Lower lobe of right lung (tissue), 2 donors: ENCODE results near the gene DCST1. TPM values are rescaled to one million over a fixed set of nuclear protein-coding genes. Genes with fewer than 3 reads are reported as not detected.

ENCODE experiments used
- ATAC-seq, 2 donors: fragments of 200-7000 bp; cut with Tn5 transposase; one replicate each; pipeline ENCODE4 v1.9.1; 2020 to 2022; ENCODE audit warnings: mild to moderate bottlenecking in 2 of 2, moderate library complexity in 2 of 2
- DNase-seq: peaks from one replicate; pipeline ENCODE4 v3.0.0-alpha.2; 2020
- H3K27ac ChIP-seq: fragments of 200-600 bp; one replicate; pipeline ENCODE4 v1.8.0; 2022
- H3K27me3 ChIP-seq: fragments of 200-600 bp; one replicate; pipeline ENCODE4 v1.8.0; 2022; ENCODE audit warnings: low read depth
- H3K36me3 ChIP-seq: fragments of 200-600 bp; one replicate; pipeline ENCODE4 v1.8.0; 2022; ENCODE audit warnings: mild to moderate bottlenecking
- H3K4me1 ChIP-seq: fragments of 200-600 bp; one replicate; pipeline ENCODE4 v1.8.0; 2022
- H3K4me3 ChIP-seq: fragments of 200-600 bp; one replicate; pipeline ENCODE4 v1.8.0; 2022; ENCODE audit warnings: mild to moderate bottlenecking
- H3K9me3 ChIP-seq: fragments of 200-600 bp; one replicate; pipeline ENCODE4 v1.8.0; 2022
- intact Hi-C: fragments of 100-400 bp; cut with DNase I; formaldehyde crosslinking; loops from one replicate; pipeline ENCODE4 v1.11.0; 2022
- total RNA-seq: library from RNA; stranded (reverse); fragmentation: NEBNext Ultra II Directional; extraction: Animal tissue kit (Norgen Biotek cat#: 25700); gene quantifications from one replicate; pipeline ENCODE4 v1.2.1, GENCODE V29; 2021
- TF ChIP-seq, protein P1 (sequence below): fragments of 200-600 bp; IDR thresholded peaks from one replicate; pipeline ENCODE4 v1.8.0; 2022; ENCODE audit warnings: antibody characterized with exemption, mild to moderate bottlenecking
- donor health status: DM: no; HTN: yes; CAD: no; lungs with severe emphysema.

Gene DCST1
- total RNA-seq, 1 donor from 2014 or later: not detected

DNA sequence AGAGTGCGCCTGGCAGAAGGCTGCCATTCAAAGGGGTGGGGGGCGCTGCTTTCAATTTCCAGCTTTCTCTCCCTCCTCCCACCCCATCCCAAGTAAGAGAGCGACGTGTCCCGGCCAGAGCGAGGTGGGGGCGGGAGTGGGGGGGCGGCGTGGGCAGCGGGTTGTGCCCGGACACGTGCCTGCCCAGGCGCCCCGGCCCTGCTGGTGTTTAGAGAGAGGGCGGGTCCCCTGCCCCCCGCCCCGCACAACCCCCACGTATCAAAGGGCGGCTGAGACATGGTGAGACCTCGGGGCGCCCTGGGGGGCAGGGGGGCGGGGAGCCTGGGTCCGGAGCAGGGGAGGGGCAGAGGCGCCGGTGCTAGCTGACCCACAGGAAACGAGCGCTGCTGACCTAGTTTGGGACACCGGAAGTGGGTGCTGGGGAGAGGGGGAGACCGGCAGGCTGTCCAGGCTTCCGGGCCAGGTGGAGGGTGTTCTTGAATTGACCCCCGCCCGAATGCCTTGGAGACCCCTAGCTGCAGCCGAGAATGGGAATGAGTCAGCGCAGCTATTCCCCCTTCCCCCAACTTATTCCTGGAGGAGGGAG lies 29.8 kb upstream of the DCST1 start:
- TF ChIP-seq, protein P1, sequence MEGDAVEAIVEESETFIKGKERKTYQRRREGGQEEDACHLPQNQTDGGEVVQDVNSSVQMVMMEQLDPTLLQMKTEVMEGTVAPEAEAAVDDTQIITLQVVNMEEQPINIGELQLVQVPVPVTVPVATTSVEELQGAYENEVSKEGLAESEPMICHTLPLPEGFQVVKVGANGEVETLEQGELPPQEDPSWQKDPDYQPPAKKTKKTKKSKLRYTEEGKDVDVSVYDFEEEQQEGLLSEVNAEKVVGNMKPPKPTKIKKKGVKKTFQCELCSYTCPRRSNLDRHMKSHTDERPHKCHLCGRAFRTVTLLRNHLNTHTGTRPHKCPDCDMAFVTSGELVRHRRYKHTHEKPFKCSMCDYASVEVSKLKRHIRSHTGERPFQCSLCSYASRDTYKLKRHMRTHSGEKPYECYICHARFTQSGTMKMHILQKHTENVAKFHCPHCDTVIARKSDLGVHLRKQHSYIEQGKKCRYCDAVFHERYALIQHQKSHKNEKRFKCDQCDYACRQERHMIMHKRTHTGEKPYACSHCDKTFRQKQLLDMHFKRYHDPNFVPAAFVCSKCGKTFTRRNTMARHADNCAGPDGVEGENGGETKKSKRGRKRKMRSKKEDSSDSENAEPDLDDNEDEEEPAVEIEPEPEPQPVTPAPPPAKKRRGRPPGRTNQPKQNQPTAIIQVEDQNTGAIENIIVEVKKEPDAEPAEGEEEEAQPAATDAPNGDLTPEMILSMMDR: no peak
- no peaks in the 10 kb centered on the region for H3K27me3 ChIP-seq
- intact Hi-C loops: no loop called here
- peaks cover 62% of the 10 kb centered on the region for H3K4me1 ChIP-seq
- H3K27ac ChIP-seq: peak overlapping the region; percentile 91
- H3K36me3 ChIP-seq: no peaks in the 10 kb centered on the region
- H3K4me3 ChIP-seq: peak overlapping the region; percentile 97
- DNase-seq (peak; percentile 78), ATAC-seq (no peak)
- H3K9me3 ChIP-seq: no peaks in the 10 kb centered on the region

DNA sequence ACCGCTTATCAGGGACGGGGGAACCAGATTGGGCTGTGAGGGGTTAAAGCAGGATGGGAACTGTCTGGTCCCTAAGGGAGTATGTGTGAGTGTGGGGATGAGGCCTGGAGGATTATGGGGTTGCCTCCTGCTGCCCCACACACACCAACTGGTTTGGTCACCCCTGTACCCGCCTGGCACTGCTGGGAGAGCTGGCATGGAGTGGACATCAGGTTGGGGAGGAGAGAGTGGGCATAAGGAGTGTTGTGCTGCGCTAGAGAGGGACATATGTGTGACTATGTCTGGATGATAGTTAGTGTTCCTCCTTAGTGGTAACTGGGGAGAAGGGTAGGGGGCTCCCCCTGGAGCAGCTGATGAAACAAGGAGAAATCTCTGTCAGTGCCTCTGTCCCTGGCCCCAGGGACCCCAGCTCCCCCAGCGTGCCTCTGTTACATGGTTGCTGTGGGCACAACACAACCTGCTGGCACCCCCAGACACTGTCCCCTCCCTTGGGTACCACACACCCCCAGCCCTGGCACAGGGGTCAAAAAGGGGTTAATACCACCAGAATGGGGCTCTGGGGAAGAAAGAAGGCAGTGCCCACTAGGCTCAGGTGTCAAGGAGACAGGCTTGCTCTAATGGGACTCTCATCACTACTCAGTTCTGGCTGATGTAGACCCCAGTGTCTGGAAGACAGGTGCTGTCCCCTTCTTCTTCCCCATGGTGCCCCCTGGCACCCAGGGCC lies 29.1 kb upstream of the DCST1 start:
- Histone ChIP-seq H3K27me3 (no peaks in the 10 kb centered on the region), H3K9me3 (no peaks in the 10 kb centered on the region), H3K27ac (peak overlapping the region; percentile 91), H3K4me3 (peak overlapping the region; percentile 97), H3K36me3 (no peaks in the 10 kb centered on the region), H3K4me1 (peaks cover 62% of the 10 kb centered on the region)
- ATAC-seq: no peak
- TF ChIP-seq, protein P1: no peak
- intact Hi-C loops: no loop called here
- no peak for DNase-seq

DNA sequence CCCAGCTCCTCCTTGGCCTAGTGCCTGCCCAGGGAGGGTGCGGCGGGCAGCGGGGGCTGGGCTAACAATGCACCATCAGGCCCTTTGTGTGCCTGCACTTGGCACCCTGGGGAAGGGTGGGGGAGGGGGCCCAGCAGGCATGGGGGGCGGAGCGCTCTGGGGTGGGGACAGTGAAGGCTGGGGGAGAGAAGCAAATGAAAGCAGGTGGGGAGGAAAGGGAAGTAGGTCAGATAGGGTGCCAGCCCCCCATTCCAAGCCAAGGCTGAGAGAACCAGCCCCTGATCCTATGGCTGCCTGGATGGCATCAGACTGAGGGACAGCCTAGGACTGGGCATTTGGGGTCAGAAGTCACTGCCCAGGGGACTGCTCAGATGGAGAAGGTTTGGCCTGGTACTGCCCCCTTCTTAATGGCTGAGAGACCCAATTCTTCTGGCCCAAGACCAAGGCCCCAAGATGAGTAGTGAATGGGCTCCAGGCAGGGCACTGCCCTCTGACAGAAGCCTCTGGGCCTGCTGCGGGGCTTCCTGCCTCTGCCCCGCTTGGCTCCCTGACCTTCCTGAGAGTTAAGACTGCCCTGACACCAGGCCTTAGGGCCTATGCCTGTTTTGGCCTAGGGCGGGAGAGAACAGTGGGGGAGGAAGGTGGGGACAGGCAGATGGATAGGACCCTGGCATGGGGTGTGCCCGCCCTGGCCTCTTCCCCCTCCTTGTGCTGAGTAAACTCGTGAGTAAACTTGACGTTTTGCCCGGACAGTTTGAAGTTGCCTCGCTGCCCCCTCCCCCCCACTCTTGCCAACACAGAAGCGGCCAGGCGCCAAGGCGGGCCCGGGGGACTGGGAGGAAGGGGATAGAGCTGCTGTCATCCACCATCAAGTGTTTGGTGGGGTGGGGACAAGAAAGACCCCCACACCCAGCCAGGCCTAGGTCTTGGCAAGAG lies 28.3 kb upstream of the DCST1 start:
- Histone ChIP-seq H3K4me3 (peak overlapping the region; percentile 97), H3K9me3 (no peaks in the 10 kb centered on the region), H3K36me3 (no peaks in the 10 kb centered on the region), H3K27me3 (no peaks in the 10 kb centered on the region), H3K4me1 (peaks cover 61% of the 10 kb centered on the region), H3K27ac (peak overlapping the region; percentile 91)
- DNase-seq (peak; percentile 86), ATAC-seq (peak in 1 of 2 donors; percentile 19)
- intact Hi-C loops: no loop called here
- TF ChIP-seq, protein P1: no peak

DNA sequence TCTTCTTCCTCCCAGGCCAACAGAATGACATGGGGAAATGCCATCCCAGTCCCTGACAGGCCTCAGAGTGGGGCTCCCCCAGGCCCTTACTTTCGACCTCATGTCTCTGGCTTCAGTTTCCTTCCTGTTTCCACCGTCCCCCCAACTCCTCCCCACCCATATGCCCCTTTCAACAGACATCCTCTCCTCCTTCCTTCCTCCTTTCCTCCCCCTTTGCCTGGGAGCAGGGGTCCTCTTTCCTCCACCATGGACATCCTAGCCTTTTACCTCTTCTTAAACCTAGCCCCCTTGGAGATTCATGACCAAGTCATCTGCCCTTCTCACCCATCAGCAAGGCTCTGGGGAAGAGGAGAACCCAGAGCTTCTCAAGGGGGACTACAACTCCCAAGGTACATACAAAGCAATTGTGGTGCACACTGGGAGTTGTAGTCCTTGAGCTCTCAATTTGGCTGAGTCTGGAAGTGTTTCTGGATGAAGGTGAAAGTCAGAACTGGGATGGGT lies 27.0 kb upstream of the DCST1 start:
- ATAC-seq (no peak), DNase-seq (no peak)
- peak overlapping the region; percentile 91 for H3K27ac ChIP-seq
- no peaks in the 10 kb centered on the region for H3K27me3 ChIP-seq
- peaks cover 74% of the 10 kb centered on the region for H3K4me1 ChIP-seq
- peak overlapping the region; percentile 97 for H3K4me3 ChIP-seq
- intact Hi-C loops: no loop called here
- TF ChIP-seq, protein P1: no peak
- H3K36me3 ChIP-seq: no peaks in the 10 kb centered on the region
- H3K9me3 ChIP-seq: no peaks in the 10 kb centered on the region

DNA sequence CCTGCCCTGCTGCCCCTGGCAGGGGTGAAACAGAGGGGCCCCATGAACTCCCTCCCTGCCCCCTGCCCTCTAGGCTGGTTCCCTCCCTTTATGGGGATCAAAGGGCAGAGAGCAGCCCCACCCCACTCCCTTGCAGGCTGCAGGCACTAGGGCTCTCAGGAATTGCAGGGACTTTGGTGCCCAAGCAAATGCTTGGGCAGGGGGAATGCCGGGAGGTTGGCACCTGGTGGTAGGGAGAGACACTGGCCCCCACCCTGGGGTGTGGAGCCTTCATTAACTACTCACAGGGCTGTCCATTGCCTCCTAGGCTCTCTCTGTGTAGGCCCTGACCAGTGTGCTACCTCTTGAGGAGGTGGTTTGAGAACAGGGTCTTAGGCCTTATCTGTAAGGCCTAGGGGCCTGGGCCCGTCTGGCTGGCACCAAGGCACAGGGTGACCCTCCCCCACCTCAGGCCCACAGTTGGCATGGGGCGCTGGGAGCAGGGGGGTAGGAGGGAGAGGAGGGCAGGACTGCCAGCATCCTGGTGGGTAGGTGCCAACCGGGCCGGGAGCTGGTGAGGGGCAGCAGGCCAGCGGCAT lies 26.3 kb upstream of the DCST1 start:
- TF ChIP-seq, protein P1: no peak
- Histone ChIP-seq H3K27ac (peak overlapping the region; percentile 76), H3K36me3 (no peaks in the 10 kb centered on the region), H3K4me3 (peak overlapping the region; percentile 49), H3K4me1 (peaks cover 81% of the 10 kb centered on the region), H3K9me3 (no peaks in the 10 kb centered on the region), H3K27me3 (no peaks in the 10 kb centered on the region)
- ATAC-seq (no peak), DNase-seq (no peak)
- intact Hi-C loops: no loop called here
